Tibial artery (tissue), 4 donors: Measurements from ENCODE around the gene CABLES1.
"Not testable (repeated sequence)": the region's sequence is repeated elsewhere in the genome, so short reads cannot be mapped to it uniquely, and the experiment has no call there.

Source experiments
- DNase-seq, 2 donors: peaks; one replicate each; pipeline ENCODE4 v3.0.0-alpha.2; 2019
- H3K27ac ChIP-seq, 2 donors: fragments of 200-600 bp; sonication (generic) in 1 of 2; 1 replicate in 1 of 2; 2 replicates in 1 of 2; pipeline ENCODE4 v1.5.1; 2018 to 2019; ENCODE audit warnings: mild to moderate bottlenecking in 1 of 2
- H3K27me3 ChIP-seq, 2 donors: fragments of 200-600 bp; sonication (generic) in 1 of 2; one replicate each; pipeline versions ENCODE4 v1.5.1 to v1.6.0; 2016 to 2019
- H3K36me3 ChIP-seq, 3 donors: fragments of 200-600 bp; sonication (generic) in 2 of 3; one replicate each; pipeline ENCODE4 v1.5.1; 2016 to 2019; ENCODE audit warnings: mild to moderate bottlenecking in 2 of 3
- H3K4me1 ChIP-seq, 4 donors: fragments of 200-600 bp; sonication (generic) in 2 of 4; 1 replicate in 3 of 4; 2 replicates in 1 of 4; pipeline ENCODE4 v1.5.1; 2016 to 2019
- H3K4me3 ChIP-seq, 2 donors: fragments of 200-600 bp; sonication (generic) in 1 of 2; 1 replicate in 1 of 2; 2 replicates in 1 of 2; pipeline ENCODE4 v1.5.1; 2018 to 2019; ENCODE audit warnings: mild to moderate bottlenecking in 2 of 2
- H3K9me3 ChIP-seq, 3 donors: fragments of 200-600 bp; sonication (generic) in 1 of 3; one replicate each; pipeline ENCODE4 v1.5.1; 2016 to 2019
- intact Hi-C: fragments of 100-400 bp; cut with DNase I; formaldehyde crosslinking; loops from one replicate; pipeline ENCODE4 v1.15.0; 2023; ENCODE audit warnings: low total_unique reads
- TF ChIP-seq, protein P1 (sequence below), 2 experiments: fragments of 200-600 bp in 1 of 2; fragments of 450-650 bp in 1 of 2; IDR thresholded peaks; one replicate each; pipeline ENCODE4 v1.5.1; 2017 to 2019; ENCODE audit warnings: antibody characterized with exemption in 2 of 2, mild to moderate bottlenecking in 1 of 2, moderate library complexity in 1 of 2

The CABLES1 gene, protein sequence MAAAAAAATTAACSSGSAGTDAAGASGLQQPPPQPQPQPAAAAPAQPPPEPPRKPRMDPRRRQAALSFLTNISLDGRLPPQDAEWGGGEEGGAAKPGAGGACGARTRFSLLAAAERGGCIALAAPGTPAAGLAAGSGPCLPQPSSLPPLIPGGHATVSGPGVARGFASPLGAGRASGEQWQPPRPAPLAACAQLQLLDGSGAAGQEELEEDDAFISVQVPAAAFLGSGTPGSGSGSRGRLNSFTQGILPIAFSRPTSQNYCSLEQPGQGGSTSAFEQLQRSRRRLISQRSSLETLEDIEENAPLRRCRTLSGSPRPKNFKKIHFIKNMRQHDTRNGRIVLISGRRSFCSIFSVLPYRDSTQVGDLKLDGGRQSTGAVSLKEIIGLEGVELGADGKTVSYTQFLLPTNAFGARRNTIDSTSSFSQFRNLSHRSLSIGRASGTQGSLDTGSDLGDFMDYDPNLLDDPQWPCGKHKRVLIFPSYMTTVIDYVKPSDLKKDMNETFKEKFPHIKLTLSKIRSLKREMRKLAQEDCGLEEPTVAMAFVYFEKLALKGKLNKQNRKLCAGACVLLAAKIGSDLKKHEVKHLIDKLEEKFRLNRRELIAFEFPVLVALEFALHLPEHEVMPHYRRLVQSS

DNA sequence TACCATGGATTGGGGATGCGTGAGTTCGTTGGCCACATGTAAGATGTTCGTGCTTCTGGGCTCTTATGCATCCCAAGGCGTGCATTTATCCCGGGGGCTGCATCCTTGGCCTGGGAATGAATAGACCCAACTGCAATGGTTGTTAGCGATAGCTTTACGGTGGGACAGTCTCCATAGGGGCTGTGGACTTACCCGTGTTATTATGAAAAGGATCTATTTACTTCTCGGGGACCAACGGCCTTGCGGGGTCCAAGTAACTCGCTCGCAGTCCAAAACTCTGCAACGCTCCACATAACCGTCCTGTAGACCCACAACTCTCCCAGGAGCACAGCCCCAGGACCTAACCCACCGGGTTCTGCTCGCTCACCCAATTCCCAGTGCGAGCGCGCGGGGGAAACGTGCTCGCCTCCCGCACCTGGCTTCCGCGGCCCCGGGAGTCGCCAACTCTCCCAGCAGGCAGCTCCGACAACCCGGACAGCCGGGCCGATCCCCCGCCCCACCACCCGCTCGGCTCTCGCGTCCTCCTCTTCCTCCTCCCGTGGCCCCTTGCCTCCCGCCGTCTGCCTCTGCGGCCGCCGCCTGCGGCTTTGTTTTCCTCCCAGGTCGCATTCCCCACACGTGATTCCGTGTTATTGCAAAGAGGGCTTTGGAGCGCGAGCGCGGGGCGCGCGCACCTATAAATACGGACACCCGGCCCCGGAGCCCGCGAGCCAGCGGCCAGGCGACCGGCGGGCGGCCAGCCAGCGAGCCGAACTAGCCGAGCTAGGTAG lies at the start of gene CABLES1:
Gene CABLES1, plus strand, starts transcription at position 706 of the 770 bp plus-strand sequence. CDS start 278 bp downstream, outside the sequence.
- TF ChIP-seq, protein P1, sequence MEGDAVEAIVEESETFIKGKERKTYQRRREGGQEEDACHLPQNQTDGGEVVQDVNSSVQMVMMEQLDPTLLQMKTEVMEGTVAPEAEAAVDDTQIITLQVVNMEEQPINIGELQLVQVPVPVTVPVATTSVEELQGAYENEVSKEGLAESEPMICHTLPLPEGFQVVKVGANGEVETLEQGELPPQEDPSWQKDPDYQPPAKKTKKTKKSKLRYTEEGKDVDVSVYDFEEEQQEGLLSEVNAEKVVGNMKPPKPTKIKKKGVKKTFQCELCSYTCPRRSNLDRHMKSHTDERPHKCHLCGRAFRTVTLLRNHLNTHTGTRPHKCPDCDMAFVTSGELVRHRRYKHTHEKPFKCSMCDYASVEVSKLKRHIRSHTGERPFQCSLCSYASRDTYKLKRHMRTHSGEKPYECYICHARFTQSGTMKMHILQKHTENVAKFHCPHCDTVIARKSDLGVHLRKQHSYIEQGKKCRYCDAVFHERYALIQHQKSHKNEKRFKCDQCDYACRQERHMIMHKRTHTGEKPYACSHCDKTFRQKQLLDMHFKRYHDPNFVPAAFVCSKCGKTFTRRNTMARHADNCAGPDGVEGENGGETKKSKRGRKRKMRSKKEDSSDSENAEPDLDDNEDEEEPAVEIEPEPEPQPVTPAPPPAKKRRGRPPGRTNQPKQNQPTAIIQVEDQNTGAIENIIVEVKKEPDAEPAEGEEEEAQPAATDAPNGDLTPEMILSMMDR (IDR thresholded peaks at IDR 0.05) = no peak
- peak; percentile 75 to 85 for DNase-seq
- H3K4me1 ChIP-seq = peaks cover 0 to 36% (median 22%) of the 10 kb centered on the region in 4 donors
- intact Hi-C loops = loop anchor here (5.0 to 10.0 kb wide), 3 partner anchors 97 to 370 kb away; partner anchors contain the start of gene RMC1
- H3K36me3 ChIP-seq = no peaks in the 10 kb centered on the region
- peak within 1 kb of the TSS; percentile 59 to 76 for H3K4me3 ChIP-seq
- peak within 1 kb of the TSS; percentile 84 to 86 for H3K27ac ChIP-seq
- H3K9me3 ChIP-seq = no peaks in the 10 kb centered on the region
- H3K27me3 ChIP-seq = no peaks in the 10 kb centered on the region

DNA sequence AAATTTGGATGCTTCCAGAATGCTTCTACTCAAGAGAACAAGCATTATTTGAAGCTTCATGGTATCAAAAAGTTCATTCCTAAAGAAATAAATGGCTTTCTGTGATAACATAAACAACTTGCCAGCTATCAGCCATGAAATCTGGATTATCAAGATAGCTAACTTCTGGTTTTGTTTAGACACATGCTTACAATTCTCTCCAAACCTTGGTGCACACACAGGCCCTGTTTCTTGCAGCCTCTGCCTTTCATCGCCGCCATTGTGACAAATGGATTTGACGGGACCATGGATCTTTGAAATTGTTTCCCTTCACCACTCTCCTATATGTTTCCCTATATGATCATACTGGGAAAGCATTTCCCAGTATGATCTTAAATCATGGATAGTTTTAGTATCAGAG lies 47.9 kb upstream of the CABLES1 start:
- Histone ChIP-seq H3K9me3 (no peaks in the 10 kb centered on the region), H3K27ac (no peak overlapping the region), H3K4me1 (no peaks in the 10 kb centered on the region), H3K36me3 (no peaks in the 10 kb centered on the region), H3K27me3 (no peaks in the 10 kb centered on the region), H3K4me3 (no peak overlapping the region)
- TF ChIP-seq, protein P1 (IDR thresholded peaks at IDR 0.05) = no peak
- DNase-seq = no peak
- intact Hi-C loops = no loop called here

DNA sequence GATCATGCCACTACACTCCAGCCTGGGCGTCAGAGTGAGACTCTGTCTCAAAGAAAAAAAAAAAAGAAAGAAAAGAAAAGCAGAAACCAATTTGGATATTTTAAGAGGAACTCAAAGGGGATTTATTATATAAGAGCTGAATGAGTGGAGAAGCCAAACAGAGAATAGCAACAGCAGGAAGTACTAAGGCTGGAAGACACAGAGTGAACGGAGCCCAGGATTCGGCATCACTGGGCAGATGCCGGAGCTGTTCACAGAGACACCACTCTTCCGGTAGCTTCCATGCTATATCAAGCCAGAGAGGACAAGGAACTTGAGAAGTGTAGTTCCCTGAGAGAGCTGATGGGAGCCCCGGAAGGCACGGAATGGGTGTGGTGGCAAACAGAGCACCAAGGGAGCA lies 47.0 kb upstream of the CABLES1 start:
- intact Hi-C loops = no loop called here
- TF ChIP-seq, protein P1 (IDR thresholded peaks at IDR 0.05) = no peak
- Histone ChIP-seq H3K27me3 (no peaks in the 10 kb centered on the region), H3K4me3 (no peak overlapping the region), H3K4me1 (no peaks in the 10 kb centered on the region), H3K9me3 (no peaks in the 10 kb centered on the region), H3K36me3 (no peaks in the 10 kb centered on the region), H3K27ac (no peak overlapping the region)
- peak in 1 of 2 donors; percentile 41 for DNase-seq

DNA sequence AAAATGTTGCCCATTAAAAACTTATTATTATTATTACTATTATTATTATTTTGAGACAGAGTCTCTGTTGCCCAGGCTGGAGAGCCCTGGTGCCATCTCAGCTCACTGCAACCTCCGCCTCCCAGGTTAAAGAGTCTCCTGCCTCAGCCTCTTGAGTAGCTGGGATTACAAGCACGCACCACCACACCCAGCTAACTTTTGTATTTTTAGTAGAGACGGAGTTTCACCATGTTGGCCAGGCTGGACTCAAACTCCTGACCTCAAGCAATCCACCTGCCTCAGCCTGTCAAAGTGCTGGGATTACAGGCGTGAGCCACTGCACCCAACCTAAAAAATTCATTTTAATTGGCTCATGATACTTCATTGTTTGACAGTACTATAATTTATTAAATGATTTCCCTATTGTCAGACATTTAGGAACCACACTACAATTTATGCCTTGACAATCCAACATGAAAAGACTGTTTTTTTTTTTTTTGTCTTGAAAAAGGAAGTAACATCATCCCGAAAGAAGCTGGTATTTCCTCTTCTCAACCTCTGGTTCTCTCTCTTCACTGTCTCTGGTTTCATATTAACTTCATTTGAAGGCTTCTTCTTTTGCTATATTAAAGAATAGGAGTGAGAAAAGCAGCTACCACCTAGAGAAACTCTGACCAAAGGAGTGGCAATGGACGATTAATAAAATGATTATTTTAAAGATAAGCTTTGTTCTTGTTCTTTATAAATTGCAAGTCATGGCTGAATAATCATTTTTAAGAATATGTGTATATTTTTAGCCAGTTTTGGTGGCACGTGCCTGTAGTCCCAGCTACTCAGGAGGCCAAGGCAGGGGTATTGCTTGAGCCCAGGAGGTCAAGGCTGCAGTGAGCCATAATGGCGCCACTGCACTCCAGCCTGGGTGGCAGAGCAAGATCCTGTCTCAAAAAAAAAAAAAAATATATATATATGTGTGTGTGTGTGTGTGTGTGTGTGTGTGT lies 44.0 kb upstream of the CABLES1 start:
- intact Hi-C loops, DNase-seq: not testable (repeated sequence)

GRCh38 chr18:23092121-23092520 lies 43.2 kb upstream of the CABLES1 start:
- Histone ChIP-seq H3K27ac (no peak overlapping the region), H3K4me1 (no peaks in the 10 kb centered on the region), H3K27me3 (peaks cover 0 to 21% of the 10 kb centered on the region in 2 donors), H3K4me3 (no peak overlapping the region), H3K36me3 (no peaks in the 10 kb centered on the region), H3K9me3 (no peaks in the 10 kb centered on the region)
- TF ChIP-seq, protein P1 (IDR thresholded peaks at IDR 0.05) = no peak
- intact Hi-C loops = no loop called here
- no peak for DNase-seq

More for the DNA sequence above, 44.0 kb upstream of the CABLES1 start:
- not testable (repeated sequence) for H3K4me3 ChIP-seq, H3K36me3 ChIP-seq, H3K9me3 ChIP-seq, H3K27ac ChIP-seq, H3K4me1 ChIP-seq
- peaks cover 0 to 19% of the 10 kb centered on the region in 2 donors for H3K27me3 ChIP-seq

DNA sequence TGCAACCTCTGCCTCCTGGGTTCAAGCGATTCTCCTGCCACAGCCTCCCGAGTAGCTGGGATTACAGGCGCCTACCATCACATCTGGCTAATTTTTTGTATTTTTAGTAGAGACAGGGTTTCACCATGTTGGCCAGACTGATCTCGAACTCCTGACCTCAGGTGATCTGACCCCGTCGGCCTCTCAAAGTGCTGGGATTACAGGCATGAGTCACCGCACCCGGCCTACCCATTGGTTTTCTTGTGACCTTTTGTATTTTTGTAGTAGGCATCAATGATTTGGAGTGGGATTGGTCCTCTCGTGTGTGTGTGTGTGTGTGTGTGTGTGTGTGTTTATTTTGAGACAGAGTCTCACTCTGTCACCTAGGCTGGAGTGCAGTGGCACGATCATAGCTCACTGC lies 42.2 kb upstream of the CABLES1 start:
- H3K27ac ChIP-seq, DNase-seq, H3K4me1 ChIP-seq, H3K9me3 ChIP-seq, H3K36me3 ChIP-seq, intact Hi-C loops, H3K4me3 ChIP-seq: not testable (repeated sequence)
- H3K27me3 ChIP-seq = peaks cover 0 to 21% of the 10 kb centered on the region in 2 donors
